HEK293 (cell line): ENCODE measurements around the gene NPY.
A peak's percentile ranks its signal among the peaks of the same experiment; 100 is the strongest.

Experiments used
- CTCF ChIA-PET: fragments of 350-600 bp; formaldehyde crosslinking; extraction: SDS; loops from one replicate; lab custom pipeline; 2021; ENCODE audit warnings: antibody characterized with exemption; lab: Yijun Ruan, JAX
- POLR2A ChIA-PET: fragments of 300-600 bp; formaldehyde crosslinking; extraction: SDS; loops from one replicate; lab custom pipeline; 2020; ENCODE audit warnings: antibody characterized with exemption, inconsistent platforms; lab: Yijun Ruan, JAX
- H3K27ac ChIP-seq: fragments of 200-500 bp; sonication (Bioruptor generic); 2 replicates; pipeline ENCODE4 v1.5.1; 2014; ENCODE audit warnings: low read depth, low read length, control low read depth, inconsistent platforms; ENCODE audit errors: extremely low read depth
- H3K36me3 ChIP-seq, 2 experiments: fragments of 200-500 bp in 1 of 2; sonication (Bioruptor generic) in 1 of 2; 1 replicate in 1 of 2; 2 replicates in 1 of 2; pipeline ENCODE4 v1.5.1; 2014 to 2017; ENCODE audit warnings: inconsistent platforms in 2 of 2, low read length in 2 of 2; ENCODE audit not compliant: control insufficient read depth in 2 of 2, insufficient read depth in 1 of 2
- H3K4me1 ChIP-seq: fragments of 200-500 bp; sonication (Bioruptor generic); 2 replicates; pipeline ENCODE4 v1.5.1; 2014; ENCODE audit warnings: mild to moderate bottlenecking, low read length, inconsistent platforms; ENCODE audit not compliant: control insufficient read depth, insufficient read depth
- H3K4me3 ChIP-seq: 2 replicates; pipeline ENCODE4 v1.5.1; 2011; ENCODE audit warnings: low read depth, mild to moderate bottlenecking, control low read depth, low read length, moderate library complexity
- H3K9me3 ChIP-seq: fragments of 200-500 bp; sonication (Bioruptor generic); 2 replicates; pipeline ENCODE4 v1.5.1; 2014; ENCODE audit warnings: low read depth, low read length, inconsistent platforms; ENCODE audit not compliant: control insufficient read depth, insufficient read depth
- HOXD13 ChIP-seq: sonication (generic); formaldehyde crosslinking; IDR thresholded peaks from 2 replicates; pipeline ENCODE4 v1.8.0; 2022; ENCODE audit warnings: missing genetic modification reagents, borderline replicate concordance
- ZNF184 ChIP-seq: fragments of 450-650 bp; IDR thresholded peaks from 2 replicates; pipeline ENCODE4 v1.5.1; 2018; ENCODE audit warnings: missing biosample characterization, mild to moderate bottlenecking, missing genetic modification characterization
- ZNF274 ChIP-seq, 2 experiments: fragments of 200-500 bp in 1 of 2; fragments of 450-650 bp in 1 of 2; sonication (Bioruptor generic) in 1 of 2; formaldehyde crosslinking in 1 of 2; IDR thresholded peaks; 2 replicates each; pipeline versions ENCODE4 v1.5.1 to v1.6.1; 2014 to 2016; ENCODE audit warnings: borderline replicate concordance in 1 of 2, inconsistent platforms in 1 of 2, low read length in 1 of 2, missing biosample characterization in 1 of 2, missing genetic modification characterization in 1 of 2
- ZNF354C ChIP-seq: fragments of 450-650 bp; formaldehyde crosslinking; IDR thresholded peaks from 2 replicates; pipeline ENCODE4 v1.5.1; 2016; ENCODE audit warnings: missing biosample characterization, missing genetic modification characterization, low read depth, borderline replicate concordance
- ZNF544 ChIP-seq: fragments of 450-650 bp; formaldehyde crosslinking; IDR thresholded peaks from 2 replicates; pipeline ENCODE4 v1.5.0; 2017; ENCODE audit warnings: missing biosample characterization, missing genetic modification characterization
- ZNF76 ChIP-seq: fragments of 450-650 bp; formaldehyde crosslinking; IDR thresholded peaks from 2 replicates; pipeline ENCODE4; 2016; ENCODE audit warnings: low read depth, missing biosample characterization, missing genetic modification characterization, borderline replicate concordance
- TF ChIP-seq, protein P1 (sequence below): fragments of 450-650 bp; formaldehyde crosslinking; IDR thresholded peaks from 2 replicates; pipeline ENCODE4 v1.5.1; 2016; ENCODE audit warnings: missing biosample characterization, missing genetic modification characterization, borderline replicate concordance
- TF ChIP-seq, protein P2 (sequence below): fragments of 450-650 bp; formaldehyde crosslinking; IDR thresholded peaks from 2 replicates; pipeline ENCODE4 v1.5.1; 2016; ENCODE audit warnings: missing biosample characterization, missing genetic modification characterization
- TF ChIP-seq, protein P3 (sequence below): fragments of 450-650 bp; formaldehyde crosslinking; IDR thresholded peaks from 2 replicates; pipeline ENCODE4 v1.5.1; 2017; ENCODE audit warnings: missing biosample characterization, missing genetic modification characterization
- TF ChIP-seq, protein P4 (sequence below): fragments of 450-650 bp; formaldehyde crosslinking; IDR thresholded peaks from 2 replicates; pipeline ENCODE4 v1.5.1; 2016; ENCODE audit warnings: missing biosample characterization, missing genetic modification characterization, low read depth
- TF ChIP-seq, protein P5 (sequence below): IDR thresholded peaks from 2 replicates; pipeline ENCODE4 v1.6.1; 2011; ENCODE audit warnings: mild to moderate bottlenecking, low read depth, low read length, borderline replicate concordance
- TF ChIP-seq, protein P6 (sequence below): fragments of 450-650 bp; formaldehyde crosslinking; IDR thresholded peaks from 2 replicates; pipeline ENCODE4 v1.5.1; 2016; ENCODE audit warnings: missing biosample characterization, missing genetic modification characterization
- TF ChIP-seq, protein P7 (sequence below): fragments of 450-650 bp; formaldehyde crosslinking; IDR thresholded peaks from 2 replicates; pipeline ENCODE4 v1.5.1; 2016; ENCODE audit warnings: missing biosample characterization, missing genetic modification characterization

NPY gene

DNA sequence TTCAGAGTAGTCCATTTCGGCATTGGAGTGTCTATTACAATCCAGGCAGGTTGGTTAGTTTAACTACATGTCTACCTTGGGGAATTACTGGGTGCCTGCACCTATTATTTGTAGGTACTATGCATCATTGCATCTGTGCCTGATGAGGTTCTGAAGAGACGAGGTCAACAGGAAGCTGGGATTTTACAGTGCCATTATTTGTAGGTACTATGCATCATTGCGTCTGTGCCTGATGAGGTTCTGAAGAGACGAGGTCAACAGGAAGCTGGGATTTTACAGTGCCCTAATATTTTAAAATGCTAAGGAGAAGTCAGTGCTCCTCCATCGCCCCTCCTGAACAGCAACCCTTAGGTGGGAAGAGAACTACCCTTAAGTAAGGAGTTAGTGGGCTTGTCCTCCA lies 41.7 kb downstream of the NPY start (continued):
- TF ChIP-seq, protein P1, sequence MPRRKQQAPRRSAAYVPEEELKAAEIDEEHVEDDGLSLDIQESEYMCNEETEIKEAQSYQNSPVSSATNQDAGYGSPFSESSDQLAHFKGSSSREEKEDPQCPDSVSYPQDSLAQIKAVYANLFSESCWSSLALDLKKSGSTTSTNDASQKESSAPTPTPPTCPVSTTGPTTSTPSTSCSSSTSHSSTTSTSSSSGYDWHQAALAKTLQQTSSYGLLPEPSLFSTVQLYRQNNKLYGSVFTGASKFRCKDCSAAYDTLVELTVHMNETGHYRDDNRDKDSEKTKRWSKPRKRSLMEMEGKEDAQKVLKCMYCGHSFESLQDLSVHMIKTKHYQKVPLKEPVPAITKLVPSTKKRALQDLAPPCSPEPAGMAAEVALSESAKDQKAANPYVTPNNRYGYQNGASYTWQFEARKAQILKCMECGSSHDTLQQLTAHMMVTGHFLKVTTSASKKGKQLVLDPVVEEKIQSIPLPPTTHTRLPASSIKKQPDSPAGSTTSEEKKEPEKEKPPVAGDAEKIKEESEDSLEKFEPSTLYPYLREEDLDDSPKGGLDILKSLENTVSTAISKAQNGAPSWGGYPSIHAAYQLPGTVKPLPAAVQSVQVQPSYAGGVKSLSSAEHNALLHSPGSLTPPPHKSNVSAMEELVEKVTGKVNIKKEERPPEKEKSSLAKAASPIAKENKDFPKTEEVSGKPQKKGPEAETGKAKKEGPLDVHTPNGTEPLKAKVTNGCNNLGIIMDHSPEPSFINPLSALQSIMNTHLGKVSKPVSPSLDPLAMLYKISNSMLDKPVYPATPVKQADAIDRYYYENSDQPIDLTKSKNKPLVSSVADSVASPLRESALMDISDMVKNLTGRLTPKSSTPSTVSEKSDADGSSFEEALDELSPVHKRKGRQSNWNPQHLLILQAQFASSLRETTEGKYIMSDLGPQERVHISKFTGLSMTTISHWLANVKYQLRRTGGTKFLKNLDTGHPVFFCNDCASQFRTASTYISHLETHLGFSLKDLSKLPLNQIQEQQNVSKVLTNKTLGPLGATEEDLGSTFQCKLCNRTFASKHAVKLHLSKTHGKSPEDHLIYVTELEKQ (tag by site-specific recombination), result no peak
- TF ChIP-seq ZNF354C (tag by site-specific recombination), result no peak

DNA sequence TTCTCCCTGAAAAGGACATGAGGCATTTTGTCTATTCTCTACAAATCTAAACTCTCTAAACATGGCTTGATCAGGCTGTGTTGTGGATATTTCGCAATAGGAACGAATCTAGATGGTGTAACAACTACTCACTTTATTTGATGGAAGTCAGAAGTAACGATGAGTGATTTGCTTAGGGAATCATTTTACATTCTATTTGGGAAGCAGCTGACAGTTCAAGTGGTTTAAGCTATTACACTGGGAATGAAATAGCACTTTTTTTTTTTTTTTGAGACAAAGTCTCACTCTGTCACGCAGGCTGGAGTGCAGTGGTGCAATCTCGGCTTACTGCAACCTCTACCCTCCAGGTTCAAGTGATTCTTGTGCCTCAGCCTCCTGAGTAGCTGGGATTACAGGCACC lies 44.1 kb downstream of the NPY start:
- Histone ChIP-seq H3K36me3 (no peaks in the 10 kb centered on the region), H3K4me1 (no peaks in the 10 kb centered on the region), H3K27ac (no peak overlapping the region), H3K4me3 (no peak overlapping the region), H3K9me3 (no peaks in the 10 kb centered on the region)
- CTCF ChIA-PET, result no interaction called here
- POLR2A ChIA-PET, result no interaction called here
- TF ChIP-seq, protein P2, sequence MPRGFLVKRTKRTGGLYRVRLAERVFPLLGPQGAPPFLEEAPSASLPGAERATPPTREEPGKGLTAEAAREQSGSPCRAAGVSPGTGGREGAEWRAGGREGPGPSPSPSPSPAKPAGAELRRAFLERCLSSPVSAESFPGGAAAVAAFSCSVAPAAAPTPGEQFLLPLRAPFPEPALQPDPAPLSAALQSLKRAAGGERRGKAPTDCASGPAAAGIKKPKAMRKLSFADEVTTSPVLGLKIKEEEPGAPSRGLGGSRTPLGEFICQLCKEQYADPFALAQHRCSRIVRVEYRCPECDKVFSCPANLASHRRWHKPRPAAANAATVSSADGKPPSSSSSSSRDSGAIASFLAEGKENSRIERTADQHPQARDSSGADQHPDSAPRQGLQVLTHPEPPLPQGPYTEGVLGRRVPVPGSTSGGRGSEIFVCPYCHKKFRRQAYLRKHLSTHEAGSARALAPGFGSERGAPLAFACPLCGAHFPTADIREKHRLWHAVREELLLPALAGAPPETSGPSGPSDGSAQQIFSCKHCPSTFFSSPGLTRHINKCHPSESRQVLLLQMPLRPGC (tag by site-specific recombination), result 0 out of 2 replicates have a peak, but pooled peaks have one; percentile 38
- TF ChIP-seq, protein P3, sequence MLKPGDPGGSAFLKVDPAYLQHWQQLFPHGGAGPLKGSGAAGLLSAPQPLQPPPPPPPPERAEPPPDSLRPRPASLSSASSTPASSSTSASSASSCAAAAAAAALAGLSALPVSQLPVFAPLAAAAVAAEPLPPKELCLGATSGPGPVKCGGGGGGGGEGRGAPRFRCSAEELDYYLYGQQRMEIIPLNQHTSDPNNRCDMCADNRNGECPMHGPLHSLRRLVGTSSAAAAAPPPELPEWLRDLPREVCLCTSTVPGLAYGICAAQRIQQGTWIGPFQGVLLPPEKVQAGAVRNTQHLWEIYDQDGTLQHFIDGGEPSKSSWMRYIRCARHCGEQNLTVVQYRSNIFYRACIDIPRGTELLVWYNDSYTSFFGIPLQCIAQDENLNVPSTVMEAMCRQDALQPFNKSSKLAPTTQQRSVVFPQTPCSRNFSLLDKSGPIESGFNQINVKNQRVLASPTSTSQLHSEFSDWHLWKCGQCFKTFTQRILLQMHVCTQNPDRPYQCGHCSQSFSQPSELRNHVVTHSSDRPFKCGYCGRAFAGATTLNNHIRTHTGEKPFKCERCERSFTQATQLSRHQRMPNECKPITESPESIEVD (tag by site-specific recombination), result peak; percentile 65
- TF ChIP-seq, protein P4, sequence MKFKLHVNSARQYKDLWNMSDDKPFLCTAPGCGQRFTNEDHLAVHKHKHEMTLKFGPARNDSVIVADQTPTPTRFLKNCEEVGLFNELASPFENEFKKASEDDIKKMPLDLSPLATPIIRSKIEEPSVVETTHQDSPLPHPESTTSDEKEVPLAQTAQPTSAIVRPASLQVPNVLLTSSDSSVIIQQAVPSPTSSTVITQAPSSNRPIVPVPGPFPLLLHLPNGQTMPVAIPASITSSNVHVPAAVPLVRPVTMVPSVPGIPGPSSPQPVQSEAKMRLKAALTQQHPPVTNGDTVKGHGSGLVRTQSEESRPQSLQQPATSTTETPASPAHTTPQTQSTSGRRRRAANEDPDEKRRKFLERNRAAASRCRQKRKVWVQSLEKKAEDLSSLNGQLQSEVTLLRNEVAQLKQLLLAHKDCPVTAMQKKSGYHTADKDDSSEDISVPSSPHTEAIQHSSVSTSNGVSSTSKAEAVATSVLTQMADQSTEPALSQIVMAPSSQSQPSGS (tag by site-specific recombination), result no peak

DNA sequence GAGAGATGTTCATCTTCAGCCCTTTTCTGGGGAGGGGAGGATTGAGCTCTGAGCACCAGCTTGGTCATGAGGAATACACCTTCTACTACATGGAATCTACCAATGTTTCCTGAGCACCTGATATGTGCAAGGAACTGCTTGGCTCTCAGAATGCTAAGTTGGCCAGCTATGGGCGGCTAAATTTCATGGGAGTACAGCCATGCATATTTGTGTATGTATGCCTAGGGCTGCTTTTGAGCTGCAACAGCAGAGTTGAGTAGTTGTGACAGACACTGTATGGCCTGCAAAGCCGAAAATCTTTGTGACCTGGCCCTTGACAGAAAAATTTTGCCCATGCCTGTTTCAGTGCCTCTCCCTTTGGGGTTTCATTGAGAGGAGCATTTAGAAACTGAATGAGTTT lies 44.9 kb downstream of the NPY start:
- CTCF ChIA-PET, result interaction anchor here (0.6 kb wide), 1 partner anchor 769 kb away, joined by 4 read pairs; no protein-coding TSS in a partner anchor
- TF ChIP-seq, protein P5, sequence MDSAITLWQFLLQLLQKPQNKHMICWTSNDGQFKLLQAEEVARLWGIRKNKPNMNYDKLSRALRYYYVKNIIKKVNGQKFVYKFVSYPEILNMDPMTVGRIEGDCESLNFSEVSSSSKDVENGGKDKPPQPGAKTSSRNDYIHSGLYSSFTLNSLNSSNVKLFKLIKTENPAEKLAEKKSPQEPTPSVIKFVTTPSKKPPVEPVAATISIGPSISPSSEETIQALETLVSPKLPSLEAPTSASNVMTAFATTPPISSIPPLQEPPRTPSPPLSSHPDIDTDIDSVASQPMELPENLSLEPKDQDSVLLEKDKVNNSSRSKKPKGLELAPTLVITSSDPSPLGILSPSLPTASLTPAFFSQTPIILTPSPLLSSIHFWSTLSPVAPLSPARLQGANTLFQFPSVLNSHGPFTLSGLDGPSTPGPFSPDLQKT, result no peak
- TF ChIP-seq ZNF76 (tag by site-specific recombination) (no peak), ZNF274 (IDR thresholded peaks at IDR 0.05; ENCODE audit: low read length) (no peak), ZNF274 (tag by site-specific recombination; IDR thresholded peaks at IDR 0.05; ENCODE audit: borderline replicate concordance) (no peak), ZNF544 (no peak), ZNF184 (tag by site-specific recombination) (no peak), HOXD13 (CRISPR knock-in tag) (no peak)
- TF ChIP-seq, protein P6, sequence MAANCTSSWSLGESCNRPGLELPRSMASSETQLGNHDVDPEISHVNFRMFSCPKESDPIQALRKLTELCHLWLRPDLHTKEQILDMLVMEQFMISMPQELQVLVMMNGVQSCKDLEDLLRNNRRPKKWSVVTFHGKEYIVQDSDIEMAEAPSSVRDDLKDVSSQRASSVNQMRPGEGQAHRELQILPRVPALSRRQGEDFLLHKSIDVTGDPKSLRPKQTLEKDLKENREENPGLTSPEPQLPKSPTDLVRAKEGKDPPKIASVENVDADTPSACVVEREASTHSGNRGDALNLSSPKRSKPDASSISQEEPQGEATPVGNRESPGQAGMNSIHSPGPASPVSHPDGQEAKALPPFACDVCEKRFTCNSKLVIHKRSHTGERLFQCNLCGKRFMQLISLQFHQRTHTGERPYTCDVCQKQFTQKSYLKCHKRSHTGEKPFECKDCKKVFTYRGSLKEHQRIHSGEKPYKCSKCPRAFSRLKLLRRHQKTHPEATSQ, result no peak
- TF ChIP-seq, protein P7, sequence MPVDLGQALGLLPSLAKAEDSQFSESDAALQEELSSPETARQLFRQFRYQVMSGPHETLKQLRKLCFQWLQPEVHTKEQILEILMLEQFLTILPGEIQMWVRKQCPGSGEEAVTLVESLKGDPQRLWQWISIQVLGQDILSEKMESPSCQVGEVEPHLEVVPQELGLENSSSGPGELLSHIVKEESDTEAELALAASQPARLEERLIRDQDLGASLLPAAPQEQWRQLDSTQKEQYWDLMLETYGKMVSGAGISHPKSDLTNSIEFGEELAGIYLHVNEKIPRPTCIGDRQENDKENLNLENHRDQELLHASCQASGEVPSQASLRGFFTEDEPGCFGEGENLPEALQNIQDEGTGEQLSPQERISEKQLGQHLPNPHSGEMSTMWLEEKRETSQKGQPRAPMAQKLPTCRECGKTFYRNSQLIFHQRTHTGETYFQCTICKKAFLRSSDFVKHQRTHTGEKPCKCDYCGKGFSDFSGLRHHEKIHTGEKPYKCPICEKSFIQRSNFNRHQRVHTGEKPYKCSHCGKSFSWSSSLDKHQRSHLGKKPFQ (tag by site-specific recombination), result no peak
- TF ChIP-seq, all 188 proteins: peak for 0
- H3K27ac ChIP-seq, result no peak overlapping the region
- no peaks in the 10 kb centered on the region for H3K36me3 ChIP-seq
- H3K9me3 ChIP-seq, result no peaks in the 10 kb centered on the region
- H3K4me3 ChIP-seq, result no peak overlapping the region
- no peaks in the 10 kb centered on the region for H3K4me1 ChIP-seq
- POLR2A ChIA-PET, result no interaction called here
